A549 (cell line): Measurements from ENCODE around the gene MCTP1. TPM values are rescaled to one million over a fixed set of nuclear protein-coding genes. Genes with fewer than 3 reads are reported as not detected.

Experiments
- ATAC-seq, 2 experiments: fragments of 200-7000 bp in 1 of 2; fragments of >200 bp in 1 of 2; cut with Nextera tagmentation in 1 of 2; cut with Tn5 transposase in 1 of 2; 3 replicates each; pipeline versions ENCODE4 v1.8.0 to v1.9.1; 2018 to 2020; ENCODE audit warnings: mild to moderate bottlenecking in 1 of 2, moderate library complexity in 1 of 2
- CTCF ChIA-PET: fragments of 300-600 bp; sonication (Branson Sonifier 250); formaldehyde crosslinking; extraction: SDS; loops from one replicate; lab custom pipeline; 2021; ENCODE audit warnings: antibody characterized with exemption, inconsistent platforms; lab: Yijun Ruan, JAX
- POLR2A ChIA-PET: fragments of 350-600 bp; formaldehyde crosslinking; extraction: SDS; loops from one replicate; lab custom pipeline; 2021; ENCODE audit warnings: antibody characterized with exemption, inconsistent platforms; lab: Yijun Ruan, JAX
- DNase-seq, 2 experiments: peaks; one replicate each; pipeline versions ENCODE4 v3.0.0 to v3.0.0-alpha.2; 2011 to 2016; ENCODE audit warnings: low read depth in 1 of 2, low spot score in 1 of 2
- FAIRE-seq: peaks from 2 replicates; lab custom pipeline; 2011; peaks lifted over from hg19 to GRCh38; lab: Jason Lieb, UNC
- H3K27ac ChIP-seq, 2 experiments: fragments of >200 bp; sonication (Bioruptor Twin); formaldehyde crosslinking; 3 replicates each; pipeline ENCODE4 v1.5.1; 2016 to 2017
- H3K4me1 ChIP-seq: fragments of >200 bp; sonication (Bioruptor Twin); formaldehyde crosslinking; 3 replicates; pipeline ENCODE4 v1.6.1; 2016
- H3K4me2 ChIP-seq: fragments of >200 bp; sonication (Bioruptor Twin); formaldehyde crosslinking; 3 replicates; pipeline ENCODE4 v1.6.1; 2016
- H3K4me3 ChIP-seq: fragments of >200 bp; sonication (Bioruptor Twin); formaldehyde crosslinking; 3 replicates; pipeline ENCODE4 v1.5.1; 2016
- H3K9me3 ChIP-seq: fragments of >200 bp; sonication (Bioruptor Twin); formaldehyde crosslinking; 3 replicates; pipeline ENCODE4 v1.6.1; 2016
- CBX2 ChIP-seq: fragments of 200-600 bp; sonication (generic); IDR thresholded peaks from 2 replicates; pipeline ENCODE4 v1.6.1; 2016; ENCODE audit warnings: low read depth, mild to moderate bottlenecking, borderline replicate concordance
- CBX8 ChIP-seq: fragments of 200-600 bp; sonication (generic); IDR thresholded peaks from 2 replicates; pipeline ENCODE4 v1.6.1; 2016
- CTCF ChIP-seq: fragments of >200 bp; sonication (Bioruptor Twin); formaldehyde crosslinking; IDR thresholded peaks from 3 replicates; pipeline ENCODE4 v1.5.1; 2016
- EP300 ChIP-seq, 2 experiments: fragments of >200 bp; sonication (Bioruptor Twin); formaldehyde crosslinking; IDR thresholded peaks; 2 replicates in 1 of 2; 3 replicates in 1 of 2; pipeline ENCODE4 v1.6.1; 2016 to 2017
- FOSB ChIP-seq: fragments of 250-450 bp; sonication (Bioruptor Pico); IDR thresholded peaks from 2 replicates; pipeline ENCODE4 v1.5.0; 2020; ENCODE audit warnings: mild to moderate bottlenecking, moderate library complexity
- FOXS1 ChIP-seq: fragments of 250-450 bp; sonication (Bioruptor Pico); IDR thresholded peaks from 2 replicates; pipeline ENCODE4 v1.5.0; 2020; ENCODE audit warnings: mild to moderate bottlenecking, moderate library complexity
- HDAC2 ChIP-seq: fragments of 200-600 bp; sonication (generic); IDR thresholded peaks from 2 replicates; pipeline ENCODE4 v1.6.1; 2016
- HMGXB4 ChIP-seq: fragments of 250-450 bp; sonication (Bioruptor Pico); IDR thresholded peaks from 2 replicates; pipeline ENCODE4 v1.5.0; 2021; ENCODE audit warnings: mild to moderate bottlenecking, moderate library complexity, borderline replicate concordance
- HOXB13 ChIP-seq: fragments of 250-450 bp; sonication (Bioruptor Pico); IDR thresholded peaks from 2 replicates; pipeline ENCODE4 v1.5.0; 2020; ENCODE audit warnings: low read depth, mild to moderate bottlenecking, moderate library complexity
- KDM5A ChIP-seq: fragments of 200-600 bp; sonication (generic); IDR thresholded peaks from 2 replicates; pipeline ENCODE4 v1.6.1; 2016; ENCODE audit warnings: antibody characterized with exemption, mild to moderate bottlenecking
- MAZ ChIP-seq: fragments of 150-350 bp; IDR thresholded peaks from 2 replicates; pipeline ENCODE4 v1.6.1; 2014; ENCODE audit warnings: antibody characterized with exemption, low read depth, low read length, borderline replicate concordance
- NPAS2 ChIP-seq: fragments of 250-450 bp; sonication (Bioruptor Pico); IDR thresholded peaks from 2 replicates; pipeline ENCODE4 v1.8.0; 2022; ENCODE audit warnings: mild to moderate bottlenecking, moderate library complexity, borderline replicate concordance
- PHF8 ChIP-seq: fragments of 200-600 bp; sonication (generic); IDR thresholded peaks from 2 replicates; pipeline ENCODE4 v1.6.1; 2016; ENCODE audit warnings: low read depth, mild to moderate bottlenecking, antibody characterized with exemption, moderate library complexity, borderline replicate concordance
- RAD21 ChIP-seq, 2 experiments: fragments of >200 bp in 1 of 2; sonication (Bioruptor Twin) in 1 of 2; formaldehyde crosslinking in 1 of 2; IDR thresholded peaks in 1 of 2; conservative IDR thresholded peaks in 1 of 2; 2 replicates in 1 of 2; 3 replicates in 1 of 2; pipeline ENCODE4 v1.6.1; 2012 to 2018; ENCODE audit warnings: inconsistent platforms in 1 of 2
- RARB ChIP-seq: fragments of 250-450 bp; sonication (Bioruptor Pico); IDR thresholded peaks from 2 replicates; pipeline ENCODE4 v1.8.0; 2021; ENCODE audit warnings: mild to moderate bottlenecking, moderate library complexity
- RNF2 ChIP-seq: fragments of 200-600 bp; sonication (generic); IDR thresholded peaks from 2 replicates; pipeline ENCODE4 v1.6.1; 2016; ENCODE audit warnings: low read depth, mild to moderate bottlenecking, antibody characterized with exemption, moderate library complexity, borderline replicate concordance
- SMC3 ChIP-seq: fragments of >200 bp; sonication (Bioruptor Twin); formaldehyde crosslinking; IDR thresholded peaks from 3 replicates; pipeline ENCODE4 v1.6.1; 2018; ENCODE audit warnings: inconsistent platforms
- TP53 ChIP-seq: fragments of 250-450 bp; sonication (Bioruptor Pico); IDR thresholded peaks from 2 replicates; pipeline ENCODE4 v1.5.0; 2021; ENCODE audit warnings: mild to moderate bottlenecking, moderate library complexity
- ZSCAN20 ChIP-seq: fragments of 250-450 bp; sonication (Bioruptor Pico); IDR thresholded peaks from 2 replicates; pipeline ENCODE4 v1.8.0; 2022; ENCODE audit warnings: mild to moderate bottlenecking, moderate library complexity
- WGBS: methylation state at CpG from one replicate; pipeline ENCODE4 v1.1.6; 2017; ENCODE audit errors: missing lambda C conversion rate; 5-methylcytosine and 5-hydroxymethylcytosine counted together
- polyA plus RNA-seq, 4 experiments: library from polyadenylated mRNA; depleted of rRNA in 3 of 4; stranded (reverse); fragments of >200 nt; fragmentation: RNase III in 1 of 4; extraction: RNeasy Plus Mini Kit Qiagen cat#74134 plus additional on column Dnase treatment in 1 of 4; gene quantifications; 2 replicates in 3 of 4; 3 replicates in 1 of 4; pipeline ENCODE4 v1.2.3, GENCODE V29; 2011 to 2017

MCTP1 gene
- polyA plus RNA-seq, 2 of the 4 experiments (the other 2 are of a cell fraction) = 5.4 to 6.9 TPM

GRCh38 chr5:94911276-94911675, 373.6 kb downstream of the MCTP1 start:
- Histone ChIP-seq H3K4me2 (no peak overlapping the region), H3K4me3 (no peak overlapping the region), H3K4me1 (no peaks in the 10 kb centered on the region), H3K9me3 (no peaks in the 10 kb centered on the region), H3K27ac (no peak overlapping the region)
- no peak for FAIRE-seq
- no peak for DNase-seq
- 85% methylated on average over 3 of the region's 3 CpGs for WGBS
- no peak for ATAC-seq
- POLR2A ChIA-PET = no interaction called here
- CTCF ChIA-PET = no interaction called here
- TF ChIP-seq CBX8 (no peak), RARB (CRISPR knock-in tag) (no peak), CBX2 (no peak), RNF2 (no peak), HDAC2 (no peak), MAZ (no peak), PHF8 (no peak), KDM5A (no peak), ZSCAN20 (CRISPR knock-in tag) (no peak), HOXB13 (no peak), TP53 (CRISPR knock-in tag) (no peak), HMGXB4 (no peak), EP300 (IDR thresholded peaks at IDR 0.05) (no peak), FOXS1 (CRISPR knock-in tag) (no peak)

- FAIRE-seq (no peak), ATAC-seq (no peak), DNase-seq (no peak)
- Histone ChIP-seq H3K4me3 (no peak overlapping the region), H3K4me1 (no peaks in the 10 kb centered on the region), H3K9me3 (no peaks in the 10 kb centered on the region), H3K27ac (no peak overlapping the region), H3K4me2 (no peak overlapping the region)
- ChIA-PET CTCF (interaction anchor here (0.7 kb wide), 1 partner anchor 55 kb away, joined by 3 read pairs; no protein-coding TSS in a partner anchor), POLR2A (no interaction called here)
- no peak for TF ChIP-seq NPAS2
These were observed 374.2 kb downstream of the MCTP1 start for GRCh38 chr5:94910721-94911120.

- no peaks in the 10 kb centered on the region for H3K9me3 ChIP-seq
- H3K27ac ChIP-seq = no peak overlapping the region
- ATAC-seq = peak; percentile 83 to 85
- H3K4me1 ChIP-seq = no peaks in the 10 kb centered on the region
- WGBS = 2% methylated on average over 2 of the region's 2 CpGs
- POLR2A ChIA-PET = no interaction called here
- CTCF ChIA-PET = interaction anchor here (0.6 to 0.9 kb wide), 2 partner anchors 19 to 1228 kb away, joined by 3 read pairs; no protein-coding TSS in a partner anchor
- DNase-seq = peak; percentile 28 to 42
- no peak overlapping the region for H3K4me3 ChIP-seq
- TF ChIP-seq FOSB (CRISPR knock-in tag) (no peak), SMC3 (peak; percentile 37; the same call in 1 of the 3 replicates), RAD21 (conservative IDR thresholded peaks at IDR 0.05 in 1 of 2, IDR thresholded peaks at IDR 0.05 in 1 of 2) (peak; percentile 69 to 71), CTCF (peak; percentile 79)
- no peak overlapping the region for H3K4me2 ChIP-seq
- FAIRE-seq = no peak
These were observed 375.9 kb downstream of the MCTP1 start for GRCh38 chr5:94908889-94909480.
